Muscle layer of duodenum (tissue), 2 donors: ENCODE data around the gene OTUB2.

Experiments
- H3K27ac ChIP-seq: one replicate; pipeline ENCODE4 v1.7.0; 2013; ENCODE audit warnings: mild to moderate bottlenecking, low read length
- H3K27me3 ChIP-seq: one replicate; pipeline ENCODE4 v1.7.0; 2013; ENCODE audit warnings: low read depth, mild to moderate bottlenecking, control low read depth, low read length
- H3K36me3 ChIP-seq, 2 donors: one replicate each; pipeline ENCODE4 v1.7.0; 2013; ENCODE audit warnings: low read length in 2 of 2, control low read depth in 1 of 2, mild to moderate bottlenecking in 1 of 2; ENCODE audit not compliant: insufficient read depth in 2 of 2, control insufficient read depth in 1 of 2
- H3K4me1 ChIP-seq, 2 donors: one replicate each; pipeline ENCODE4 v1.7.0; 2013; ENCODE audit warnings: low read length in 2 of 2, mild to moderate bottlenecking in 2 of 2, control low read depth in 1 of 2, moderate library complexity in 1 of 2; ENCODE audit not compliant: insufficient read depth in 2 of 2, control insufficient read depth in 1 of 2
- H3K4me3 ChIP-seq, 2 donors: one replicate each; pipeline ENCODE4 v1.7.0; 2013; ENCODE audit warnings: low read length in 2 of 2, low read depth in 1 of 2, mild to moderate bottlenecking in 1 of 2
- H3K9me3 ChIP-seq, 2 donors: one replicate each; pipeline ENCODE4 v1.7.0; 2013; ENCODE audit warnings: low read length in 2 of 2, control low read depth in 1 of 2, mild to moderate bottlenecking in 1 of 2; ENCODE audit not compliant: control insufficient read depth in 1 of 2
- donor health status: healthy.

Gene OTUB2

GRCh38 chr14:94088516-94088915, 62.4 kb downstream of the OTUB2 start:
- Histone ChIP-seq H3K4me3 (no peak overlapping the region), H3K27ac (no peak overlapping the region), H3K36me3 (no peaks in the 10 kb centered on the region), H3K27me3 (no peaks in the 10 kb centered on the region), H3K9me3 (no peaks in the 10 kb centered on the region), H3K4me1 (no peaks in the 10 kb centered on the region)

GRCh38 chr14:94089479-94089878, 63.3 kb downstream of the OTUB2 start:
- Histone ChIP-seq H3K27me3 (no peaks in the 10 kb centered on the region), H3K36me3 (no peaks in the 10 kb centered on the region), H3K27ac (no peak overlapping the region), H3K4me3 (no peak overlapping the region), H3K4me1 (no peaks in the 10 kb centered on the region), H3K9me3 (no peaks in the 10 kb centered on the region)

- no peaks in the 10 kb centered on the region for H3K9me3 ChIP-seq
- H3K27me3 ChIP-seq = no peaks in the 10 kb centered on the region
- no peak overlapping the region for H3K27ac ChIP-seq
- H3K36me3 ChIP-seq = no peaks in the 10 kb centered on the region
- H3K4me1 ChIP-seq = no peaks in the 10 kb centered on the region
- no peak overlapping the region for H3K4me3 ChIP-seq
Measured at GRCh38 chr14:94093418-94093817, 67.3 kb downstream of the OTUB2 start.

- Histone ChIP-seq H3K4me1 (no peaks in the 10 kb centered on the region), H3K36me3 (no peaks in the 10 kb centered on the region), H3K4me3 (no peak overlapping the region), H3K27me3 (no peaks in the 10 kb centered on the region), H3K9me3 (no peaks in the 10 kb centered on the region), H3K27ac (no peak overlapping the region)
Measured at GRCh38 chr14:94097091-94097490, 71.0 kb downstream of the OTUB2 start.
